Measurements from ENCODE around the gene RPS27A. TPM values are rescaled to one million over a fixed set of nuclear protein-coding genes. Genes with fewer than 3 reads are reported as not detected.
"Not testable (repeated sequence)": the region's sequence is repeated elsewhere in the genome, so short reads cannot be mapped to it uniquely, and the experiment has no call there.

The RPS27A gene
- total RNA-seq, 1 experiment from 2014 or later, result 747 TPM

DNA sequence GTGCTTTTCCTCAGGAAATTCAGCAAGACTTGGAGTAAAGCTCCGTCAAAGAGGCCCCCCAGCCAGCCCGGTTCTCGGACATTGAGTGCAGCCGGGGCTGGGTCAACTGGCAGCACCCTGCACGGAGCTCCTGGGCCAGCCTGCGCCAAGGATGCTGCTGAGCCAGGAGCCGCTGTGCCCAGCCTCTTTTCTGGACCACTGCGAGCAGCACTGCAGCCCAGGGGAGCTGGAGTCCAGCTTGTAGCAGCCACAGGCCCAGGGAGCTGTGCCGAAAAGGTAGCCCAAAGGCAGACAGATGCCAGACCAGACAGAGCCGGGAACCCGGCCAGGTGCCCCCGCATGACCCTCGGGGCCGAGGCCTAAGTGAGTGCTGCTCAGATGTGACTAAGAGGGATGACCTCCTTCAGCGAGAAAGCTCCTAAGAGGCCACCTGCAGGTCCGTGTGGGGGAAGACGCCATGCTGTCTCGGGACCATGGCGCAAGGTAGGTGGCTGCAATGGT, 7.7 kb upstream of the RPS27A start:
- CTCF ChIA-PET, result no interaction called here
- Mint-ChIP-seq H3K4me3 (ENCODE audit: low read depth, unreplicated experiment) (no peak overlapping the region), H3K27me3 (ENCODE audit: unreplicated experiment) (no peaks in the 10 kb centered on the region), H3K36me3 (ENCODE audit: insufficient read depth, unreplicated experiment) (peaks cover 13% of the 10 kb centered on the region), H3K4me1 (ENCODE audit: low read depth, unreplicated experiment) (peaks cover 10% of the 10 kb centered on the region), H3K9me3 (ENCODE audit: low read depth, unreplicated experiment) (no peaks in the 10 kb centered on the region), H3K27ac (ENCODE audit: unreplicated experiment) (no peak overlapping the region)
- TF ChIP-seq, protein P1, sequence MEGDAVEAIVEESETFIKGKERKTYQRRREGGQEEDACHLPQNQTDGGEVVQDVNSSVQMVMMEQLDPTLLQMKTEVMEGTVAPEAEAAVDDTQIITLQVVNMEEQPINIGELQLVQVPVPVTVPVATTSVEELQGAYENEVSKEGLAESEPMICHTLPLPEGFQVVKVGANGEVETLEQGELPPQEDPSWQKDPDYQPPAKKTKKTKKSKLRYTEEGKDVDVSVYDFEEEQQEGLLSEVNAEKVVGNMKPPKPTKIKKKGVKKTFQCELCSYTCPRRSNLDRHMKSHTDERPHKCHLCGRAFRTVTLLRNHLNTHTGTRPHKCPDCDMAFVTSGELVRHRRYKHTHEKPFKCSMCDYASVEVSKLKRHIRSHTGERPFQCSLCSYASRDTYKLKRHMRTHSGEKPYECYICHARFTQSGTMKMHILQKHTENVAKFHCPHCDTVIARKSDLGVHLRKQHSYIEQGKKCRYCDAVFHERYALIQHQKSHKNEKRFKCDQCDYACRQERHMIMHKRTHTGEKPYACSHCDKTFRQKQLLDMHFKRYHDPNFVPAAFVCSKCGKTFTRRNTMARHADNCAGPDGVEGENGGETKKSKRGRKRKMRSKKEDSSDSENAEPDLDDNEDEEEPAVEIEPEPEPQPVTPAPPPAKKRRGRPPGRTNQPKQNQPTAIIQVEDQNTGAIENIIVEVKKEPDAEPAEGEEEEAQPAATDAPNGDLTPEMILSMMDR (IDR thresholded peaks at IDR 0.05; ENCODE audit: unreplicated experiment), result no peak
- intact Hi-C loops (cut with micrococcal nuclease; ENCODE audit: unreplicated experiment), result no loop called here
- no TSS peak for BruUV-seq (replicated peaks)
- no peak for DNase-seq

DNA sequence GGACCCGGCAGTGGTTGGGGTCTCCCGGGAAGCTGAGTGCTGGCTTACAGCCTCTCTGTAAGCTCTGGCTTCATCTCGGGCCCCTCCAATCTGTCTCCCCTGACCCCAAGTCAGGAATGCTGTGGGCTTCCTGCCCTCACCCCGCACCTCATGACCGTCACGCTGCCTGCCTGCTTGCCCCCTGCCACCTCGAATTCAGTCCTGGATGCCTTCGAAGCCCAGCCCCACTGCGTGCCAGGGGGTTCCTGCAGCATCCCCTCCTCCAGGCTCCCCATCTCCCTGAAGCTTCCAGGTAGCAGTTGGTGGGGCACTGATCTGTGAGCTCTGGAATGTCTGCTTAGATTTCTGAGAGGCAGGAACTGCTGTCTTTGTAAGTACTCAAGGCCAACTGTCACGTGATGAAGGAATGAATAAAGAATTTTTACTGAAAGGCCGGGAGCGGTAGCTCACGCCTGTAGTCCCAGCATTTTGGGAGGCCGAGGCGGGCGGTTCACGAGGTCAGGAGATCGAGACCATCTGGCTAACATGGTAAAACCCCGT, 6.9 kb upstream of the RPS27A start:
- DNase-seq, result no peak
- Mint-ChIP-seq H3K27ac (ENCODE audit: unreplicated experiment) (no peak overlapping the region), H3K9me3 (ENCODE audit: low read depth, unreplicated experiment) (no peaks in the 10 kb centered on the region), H3K27me3 (ENCODE audit: unreplicated experiment) (no peaks in the 10 kb centered on the region), H3K4me3 (ENCODE audit: low read depth, unreplicated experiment) (no peak overlapping the region), H3K4me1 (ENCODE audit: low read depth, unreplicated experiment) (peaks cover 17% of the 10 kb centered on the region), H3K36me3 (ENCODE audit: insufficient read depth, unreplicated experiment) (peaks cover 18% of the 10 kb centered on the region)
- intact Hi-C loops (cut with micrococcal nuclease; ENCODE audit: unreplicated experiment), result no loop called here
- CTCF ChIA-PET, result no interaction called here
- no TSS peak for BruUV-seq (replicated peaks)
- TF ChIP-seq, protein P1 (IDR thresholded peaks at IDR 0.05; ENCODE audit: unreplicated experiment), result no peak

DNA sequence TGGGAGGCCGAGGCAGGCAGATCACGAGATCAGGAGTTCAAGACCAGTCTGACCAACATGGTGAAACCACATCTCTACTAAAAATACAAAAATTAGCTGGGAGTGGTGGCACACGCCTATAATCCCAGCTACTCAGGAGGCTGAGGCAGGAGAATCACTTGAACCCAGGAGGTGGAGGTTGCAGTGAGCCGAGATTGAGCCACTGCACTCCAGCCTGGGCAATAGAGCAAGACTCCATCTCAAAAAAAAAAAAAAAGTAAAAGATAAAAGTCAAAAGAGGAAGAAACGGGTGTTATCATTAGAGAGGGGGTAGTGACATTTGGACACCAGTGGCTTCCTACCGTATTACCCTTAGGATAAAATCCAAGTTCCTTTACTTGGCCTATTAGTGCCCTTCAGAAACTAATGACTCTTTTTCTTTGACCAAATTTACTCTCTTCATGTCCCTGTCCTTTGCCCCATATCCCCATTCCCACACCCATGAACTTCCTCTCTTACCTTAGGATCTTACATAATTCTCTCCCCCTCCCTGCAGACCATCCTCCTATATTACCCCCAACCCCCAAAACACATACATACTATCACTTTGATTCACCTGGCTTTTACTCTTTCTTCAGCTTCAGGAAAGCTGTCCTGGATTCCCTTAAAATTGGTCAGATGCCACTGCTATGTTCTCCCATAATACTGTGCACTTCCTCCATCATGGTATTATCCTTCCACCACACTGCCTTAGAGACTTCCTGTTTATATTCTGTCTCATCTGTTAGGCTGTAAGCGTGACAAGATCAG, 4.9 kb upstream of the RPS27A start:
- H3K4me1 Mint-ChIP-seq (ENCODE audit: low read depth, unreplicated experiment), result peaks cover 27% of the 10 kb centered on the region
- DNase-seq; H3K9me3 Mint-ChIP-seq (ENCODE audit: low read depth, unreplicated experiment); CTCF ChIA-PET; H3K27me3 Mint-ChIP-seq (ENCODE audit: unreplicated experiment); intact Hi-C loops (cut with micrococcal nuclease; ENCODE audit: unreplicated experiment); H3K4me3 Mint-ChIP-seq (ENCODE audit: low read depth, unreplicated experiment); BruUV-seq (replicated peaks); H3K27ac Mint-ChIP-seq (ENCODE audit: unreplicated experiment): not testable (repeated sequence)
- H3K36me3 Mint-ChIP-seq (ENCODE audit: insufficient read depth, unreplicated experiment), result peaks cover 36% of the 10 kb centered on the region

DNA sequence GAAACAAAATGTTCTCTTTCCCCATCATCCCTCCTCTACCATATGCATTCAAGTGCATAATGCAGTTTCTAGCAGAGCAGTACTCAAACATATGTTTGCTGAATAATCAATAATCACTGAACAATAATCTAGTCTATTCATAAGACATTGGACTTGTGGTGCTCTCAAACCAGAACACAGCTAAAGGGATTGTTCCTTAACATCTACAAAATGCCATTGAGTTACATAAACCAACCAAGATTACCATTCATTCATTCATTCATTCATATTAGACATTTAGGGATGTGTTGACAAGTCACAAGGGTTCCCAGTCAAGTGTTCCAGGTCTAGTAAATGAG, 4.3 kb upstream of the RPS27A start:
- CTCF ChIA-PET, result no interaction called here
- TF ChIP-seq, protein P1 (IDR thresholded peaks at IDR 0.05; ENCODE audit: unreplicated experiment), result no peak
- BruUV-seq (replicated peaks), result no TSS peak
- no peak for DNase-seq
- Mint-ChIP-seq H3K9me3 (ENCODE audit: low read depth, unreplicated experiment) (no peaks in the 10 kb centered on the region), H3K4me1 (ENCODE audit: low read depth, unreplicated experiment) (peaks cover 27% of the 10 kb centered on the region), H3K36me3 (ENCODE audit: insufficient read depth, unreplicated experiment) (peaks cover 37% of the 10 kb centered on the region), H3K27me3 (ENCODE audit: unreplicated experiment) (no peaks in the 10 kb centered on the region), H3K27ac (ENCODE audit: unreplicated experiment) (no peak overlapping the region), H3K4me3 (ENCODE audit: low read depth, unreplicated experiment) (no peak overlapping the region)
- intact Hi-C loops (cut with micrococcal nuclease; ENCODE audit: unreplicated experiment), result no loop called here

DNA sequence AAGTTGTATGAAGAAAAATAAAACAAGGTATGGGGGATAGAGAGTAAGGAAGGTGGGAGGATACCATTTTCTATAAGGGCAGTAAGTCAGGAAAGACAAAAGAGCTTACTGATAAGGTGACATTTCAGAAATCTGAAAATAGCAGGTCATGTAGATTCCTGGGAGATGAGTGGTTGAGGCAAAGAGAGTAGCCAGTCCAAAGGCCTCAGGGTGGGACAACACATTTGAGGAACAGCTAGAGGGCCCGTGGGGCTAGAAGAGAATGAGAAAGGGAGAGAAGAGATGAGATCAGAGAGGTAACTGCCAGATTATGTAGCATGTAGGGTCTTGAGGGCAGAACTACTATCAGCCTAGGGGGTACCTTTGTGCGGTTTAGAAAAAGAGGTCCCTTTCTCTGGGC, 3.3 kb upstream of the RPS27A start:
- CTCF ChIA-PET, result no interaction called here
- Mint-ChIP-seq H3K36me3 (ENCODE audit: insufficient read depth, unreplicated experiment) (peaks cover 38% of the 10 kb centered on the region), H3K27ac (ENCODE audit: unreplicated experiment) (no peak overlapping the region), H3K27me3 (ENCODE audit: unreplicated experiment) (no peaks in the 10 kb centered on the region), H3K9me3 (ENCODE audit: low read depth, unreplicated experiment) (no peaks in the 10 kb centered on the region), H3K4me3 (ENCODE audit: low read depth, unreplicated experiment) (no peak overlapping the region), H3K4me1 (ENCODE audit: low read depth, unreplicated experiment) (peaks cover 27% of the 10 kb centered on the region)
- no TSS peak for BruUV-seq (replicated peaks)
- no peak for DNase-seq
- intact Hi-C loops (cut with micrococcal nuclease; ENCODE audit: unreplicated experiment), result no loop called here
- TF ChIP-seq, protein P1 (IDR thresholded peaks at IDR 0.05; ENCODE audit: unreplicated experiment), result no peak
